Activated naive CD4-positive, alpha-beta T cell treated with anti-CD3 and anti-CD28 coated beads, Interleukin-2, amount 10 ng/mL, durations not matched to agents 7 days and 5 days (primary cell): Measurements from ENCODE around the gene AHDC1.
"Not testable (repeated sequence)": the region's sequence is repeated elsewhere in the genome, so short reads cannot be mapped to it uniquely, and the experiment has no call there.

Source experiments
- CTCF ChIA-PET: fragments of 350-600 bp; sonication (Branson Sonifier 250); formaldehyde crosslinking; loops from one replicate; lab custom pipeline; 2021; ENCODE audit warnings: antibody characterized with exemption; lab: Charles Lee
- DNase-seq: peaks from one replicate; pipeline ENCODE4 v3.0.0-alpha.2; 2020
- H3K27ac Mint-ChIP-seq: one replicate; pipeline ENCODE4 v1.8.0; 2021; ENCODE audit warnings: mild to moderate bottlenecking, moderate library complexity, mixed read lengths
- H3K27me3 Mint-ChIP-seq: one replicate; pipeline ENCODE4 v1.8.0; 2021; ENCODE audit warnings: mild to moderate bottlenecking, mixed read lengths
- H3K36me3 Mint-ChIP-seq: one replicate; pipeline ENCODE4 v1.8.0; 2021; ENCODE audit warnings: mixed read lengths
- H3K4me1 Mint-ChIP-seq: one replicate; pipeline ENCODE4 v1.8.0; 2021; ENCODE audit warnings: mixed read lengths
- H3K4me3 Mint-ChIP-seq: one replicate; pipeline ENCODE4 v1.8.0; 2021; ENCODE audit warnings: mild to moderate bottlenecking, moderate library complexity, mixed read lengths
- H3K9me3 Mint-ChIP-seq: one replicate; pipeline ENCODE4 v1.8.0; 2021; ENCODE audit warnings: mixed read lengths

AHDC1 gene

DNA sequence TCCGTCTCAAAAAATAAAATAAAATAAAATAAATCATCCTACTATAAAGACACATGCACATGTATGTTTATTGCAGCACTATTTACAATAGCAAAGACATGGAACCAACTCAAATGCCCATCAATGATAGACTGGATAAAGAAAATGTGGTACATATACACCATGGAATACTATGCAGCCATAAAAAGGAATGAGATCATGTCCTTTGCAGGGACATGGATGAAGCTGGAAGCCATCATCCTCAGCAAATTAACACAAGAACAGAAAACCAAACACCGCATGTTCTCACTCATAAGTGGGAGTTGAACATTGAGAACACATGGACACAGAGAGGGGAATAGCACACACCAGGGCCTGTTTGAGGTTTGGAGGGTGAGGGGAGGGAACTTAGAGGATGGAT, 102.8 kb downstream of the AHDC1 start:
- H3K4me3 Mint-ChIP-seq, H3K4me1 Mint-ChIP-seq, H3K36me3 Mint-ChIP-seq, CTCF ChIA-PET, H3K9me3 Mint-ChIP-seq, H3K27ac Mint-ChIP-seq, DNase-seq: not testable (repeated sequence)
- H3K27me3 Mint-ChIP-seq: peaks cover 21% of the 10 kb centered on the region

DNA sequence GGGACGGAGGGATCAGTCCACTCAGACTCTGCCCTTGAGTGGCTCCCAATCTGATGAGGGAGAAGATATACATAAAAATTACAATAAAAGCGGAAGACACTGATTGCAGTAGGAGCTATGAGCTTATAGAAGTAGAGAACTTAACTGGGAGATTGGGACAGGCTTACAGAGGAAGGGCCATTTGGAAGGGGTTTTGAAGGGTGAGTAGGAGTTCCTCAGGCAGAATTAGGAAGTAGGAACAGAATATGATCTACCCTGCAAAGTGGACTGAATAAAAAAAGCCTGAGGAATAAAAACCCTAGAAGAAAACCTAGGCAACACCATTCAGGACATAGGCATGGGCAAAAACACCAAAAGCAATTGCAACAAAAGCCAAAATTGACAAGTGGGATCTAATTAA, 104.8 kb downstream of the AHDC1 start:
- Mint-ChIP-seq H3K36me3 (no peaks in the 10 kb centered on the region), H3K27ac (no peak overlapping the region), H3K9me3 (no peaks in the 10 kb centered on the region), H3K27me3 (peaks cover 21% of the 10 kb centered on the region), H3K4me3 (no peak overlapping the region), H3K4me1 (peaks cover 2% of the 10 kb centered on the region)
- CTCF ChIA-PET: no interaction called here
- DNase-seq: no peak

DNA sequence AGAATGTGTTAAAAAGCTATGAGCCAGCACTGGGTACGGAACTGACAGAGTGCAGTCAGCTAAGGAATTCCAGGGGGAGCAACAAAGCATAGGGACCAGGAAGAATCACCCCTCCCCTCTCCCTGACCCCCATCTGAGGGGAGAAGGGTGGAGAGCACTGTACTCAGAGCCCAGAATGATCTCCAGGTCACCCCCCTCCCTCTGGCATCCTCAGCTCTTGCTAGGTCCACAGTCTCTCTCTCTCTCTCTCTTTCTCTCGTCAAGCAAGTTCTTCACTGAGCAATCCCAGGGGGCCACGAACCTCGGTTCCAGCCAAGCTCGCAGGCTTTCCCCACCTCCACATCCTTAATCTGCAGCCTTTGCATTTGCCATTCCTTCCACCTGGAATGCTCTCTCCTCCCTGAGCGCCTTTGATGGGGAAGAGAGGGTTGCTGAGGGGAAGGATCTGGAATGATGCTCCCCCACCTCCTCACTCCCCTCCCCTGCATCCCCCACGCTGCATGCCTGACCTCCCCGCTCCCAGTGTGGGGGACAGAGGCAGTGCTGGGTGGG, 107.3 kb downstream of the AHDC1 start:
- H3K27ac Mint-ChIP-seq: no peak overlapping the region
- CTCF ChIA-PET: no interaction called here
- no peaks in the 10 kb centered on the region for H3K9me3 Mint-ChIP-seq
- H3K27me3 Mint-ChIP-seq: peaks cover 13% of the 10 kb centered on the region
- peaks cover 24% of the 10 kb centered on the region for H3K4me1 Mint-ChIP-seq
- no peak for DNase-seq
- H3K4me3 Mint-ChIP-seq: no peak overlapping the region
- no peaks in the 10 kb centered on the region for H3K36me3 Mint-ChIP-seq

DNA sequence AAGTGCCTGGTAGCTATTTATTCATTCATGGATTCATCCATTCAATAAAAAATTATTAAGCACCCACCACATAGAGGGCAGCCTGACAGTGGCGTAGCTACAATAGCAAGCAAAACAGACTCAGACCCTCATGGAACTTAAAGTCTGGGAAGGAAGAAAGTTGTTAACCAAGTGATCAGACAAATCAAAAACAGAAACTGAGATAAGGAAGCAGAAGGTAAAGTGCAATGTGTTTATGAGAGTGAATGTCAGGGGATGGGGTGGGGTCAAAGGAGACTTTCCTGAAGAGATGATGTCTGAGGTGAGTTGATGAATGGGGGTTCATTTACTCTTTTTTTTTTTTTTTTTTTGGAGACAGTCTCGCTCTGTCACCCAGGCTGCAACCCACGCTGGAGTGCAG, 111.1 kb downstream of the AHDC1 start:
- Mint-ChIP-seq H3K9me3 (no peaks in the 10 kb centered on the region), H3K27me3 (peaks cover 11% of the 10 kb centered on the region), H3K27ac (peak overlapping the region; percentile 81), H3K4me1 (peaks cover 47% of the 10 kb centered on the region), H3K36me3 (peaks cover 10% of the 10 kb centered on the region), H3K4me3 (no peak overlapping the region)
- CTCF ChIA-PET: no interaction called here
- no peak for DNase-seq

DNA sequence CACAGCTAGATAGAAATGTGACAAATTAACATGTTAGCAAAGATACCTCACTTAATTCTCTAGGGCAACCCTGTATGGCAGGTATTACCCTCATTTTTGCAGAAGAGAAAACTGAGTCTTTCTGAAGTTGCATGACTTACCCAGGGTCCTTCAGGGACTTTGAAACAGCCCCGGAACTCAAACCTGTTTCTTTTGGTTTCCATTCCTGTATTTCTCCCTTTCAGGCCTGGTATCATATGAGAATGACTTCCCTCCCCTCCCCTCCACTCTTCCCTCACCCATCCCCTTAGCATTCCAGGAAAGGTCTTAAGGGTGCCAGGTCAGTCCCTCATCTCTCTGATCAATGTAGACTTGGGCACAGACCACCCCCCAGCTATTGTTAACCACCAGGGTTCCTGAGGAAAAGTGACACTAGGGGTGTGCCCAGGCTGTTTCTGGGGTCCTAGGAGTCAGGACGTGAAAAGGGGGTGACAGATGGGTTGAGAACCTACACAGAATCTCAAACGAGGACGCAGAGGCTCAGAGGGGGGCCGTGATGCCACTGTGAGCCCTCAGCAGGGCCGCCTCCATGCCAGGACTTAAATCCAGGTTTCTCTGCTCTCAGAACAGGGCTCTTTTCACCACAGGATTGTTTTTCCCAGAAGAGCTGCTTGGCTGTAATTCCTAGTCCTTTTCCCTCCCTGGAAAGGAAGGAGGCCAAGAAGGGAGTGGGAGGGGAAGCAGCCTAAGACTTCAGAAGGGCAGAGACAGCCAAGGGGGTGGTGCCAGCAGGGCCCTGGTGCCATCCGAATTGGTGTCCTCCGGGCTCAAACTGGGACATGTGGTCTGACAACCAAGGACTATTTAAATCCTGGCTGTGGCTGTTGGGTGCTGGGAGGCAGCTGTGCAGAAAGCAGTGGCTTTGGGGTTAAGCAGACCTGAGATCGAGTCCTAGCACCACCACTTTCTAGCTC, 111.9 kb downstream of the AHDC1 start:
- Mint-ChIP-seq H3K36me3 (peaks cover 10% of the 10 kb centered on the region), H3K27ac (peak overlapping the region; percentile 81), H3K4me3 (no peak overlapping the region), H3K27me3 (peaks cover 7% of the 10 kb centered on the region), H3K4me1 (peaks cover 47% of the 10 kb centered on the region), H3K9me3 (no peaks in the 10 kb centered on the region)
- DNase-seq: no peak
- CTCF ChIA-PET: interaction anchor here (0.8 kb wide), 1 partner anchor 495 kb away, joined by 3 read pairs; no protein-coding TSS in a partner anchor

DNA sequence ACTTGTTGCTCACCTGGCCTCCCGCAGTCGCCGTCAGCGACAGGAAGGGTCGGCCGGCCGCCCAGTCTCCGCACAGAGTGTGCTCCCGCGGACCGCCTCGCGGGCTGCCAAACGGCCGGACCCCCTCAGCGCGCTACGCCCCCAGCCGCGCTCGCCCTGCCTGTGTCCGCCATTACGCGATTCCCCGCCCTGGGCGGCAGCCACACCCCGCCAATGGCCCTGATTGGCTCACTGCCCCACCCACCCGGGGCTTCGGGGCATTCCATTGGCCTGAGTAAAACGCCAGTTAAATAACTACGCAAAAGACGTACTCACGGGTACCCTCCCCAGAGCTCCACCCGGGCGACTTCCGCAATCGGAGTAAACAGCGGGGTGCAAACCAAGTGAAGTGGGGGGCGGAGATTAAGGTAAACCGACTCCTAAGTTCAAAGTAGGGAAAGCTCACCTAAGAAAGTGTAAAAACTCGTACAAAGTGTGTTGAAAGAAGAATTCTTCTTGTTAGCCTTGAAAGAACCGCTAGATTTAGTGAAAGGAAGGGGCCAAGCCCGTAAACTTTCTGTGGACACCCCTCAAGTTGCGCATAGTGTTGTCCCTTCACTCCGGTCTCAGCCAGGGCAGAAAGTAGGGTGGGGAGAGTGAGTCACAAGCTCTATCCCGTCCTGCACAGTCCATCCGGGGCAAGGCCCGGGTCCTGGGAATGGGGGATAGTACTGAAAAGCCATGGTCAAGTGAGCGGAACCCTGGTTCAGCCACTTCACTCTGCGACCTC, 113.8 kb downstream of the AHDC1 start, which contains the start of gene WASF2:
Gene WASF2, minus strand, starts transcription at position 195 of the 769 bp plus-strand sequence. CDS start 61,277 bp downstream, outside the sequence.
- peak within 1 kb of the TSS; percentile 98 for H3K27ac Mint-ChIP-seq
- H3K27me3 Mint-ChIP-seq: no peaks in the 10 kb centered on the region
- peaks cover 50% of the 10 kb centered on the region for H3K4me1 Mint-ChIP-seq
- no peaks in the 10 kb centered on the region for H3K9me3 Mint-ChIP-seq
- peak; percentile 98 for DNase-seq
- H3K36me3 Mint-ChIP-seq: peaks cover 10% of the 10 kb centered on the region
- CTCF ChIA-PET: interaction anchor here (1.3 to 1.9 kb wide), 3 partner anchors 18 to 66 kb away, joined by 3 to 7 read pairs (median 3); no protein-coding TSS in a partner anchor
- peak within 1 kb of the TSS; percentile 98 for H3K4me3 Mint-ChIP-seq

DNA sequence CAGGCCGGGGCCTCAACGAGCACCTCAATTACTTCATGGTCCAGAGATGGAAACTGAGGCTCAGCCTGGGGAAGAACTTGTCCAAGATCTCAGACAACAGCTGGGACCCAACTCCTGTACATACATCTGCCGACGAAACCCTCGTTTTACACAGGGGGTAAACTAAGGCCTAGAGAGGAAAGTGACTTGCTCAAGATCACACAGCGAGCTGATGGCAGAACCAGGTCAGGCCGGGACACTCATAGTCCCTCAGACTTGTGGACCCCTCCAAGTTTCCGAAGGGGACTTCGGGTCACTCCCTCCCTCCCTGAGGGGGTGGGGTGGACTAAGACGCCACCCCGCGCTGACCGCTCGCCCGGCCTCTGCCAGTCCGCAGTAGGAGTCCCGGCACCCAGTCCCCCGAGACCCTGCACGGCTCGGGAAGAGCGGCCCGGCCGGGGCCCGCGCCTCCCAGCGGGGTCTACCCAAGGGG, 114.4 kb downstream of the AHDC1 start:
- Mint-ChIP-seq H3K36me3 (peaks cover 14% of the 10 kb centered on the region), H3K9me3 (no peaks in the 10 kb centered on the region), H3K4me3 (peak overlapping the region; percentile 98), H3K4me1 (peaks cover 50% of the 10 kb centered on the region), H3K27ac (peak overlapping the region; percentile 92), H3K27me3 (no peaks in the 10 kb centered on the region)
- no peak for DNase-seq
- CTCF ChIA-PET: interaction anchor here (1.3 to 1.9 kb wide), 3 partner anchors 17 to 67 kb away, joined by 3 to 7 read pairs (median 3); no protein-coding TSS in a partner anchor

DNA sequence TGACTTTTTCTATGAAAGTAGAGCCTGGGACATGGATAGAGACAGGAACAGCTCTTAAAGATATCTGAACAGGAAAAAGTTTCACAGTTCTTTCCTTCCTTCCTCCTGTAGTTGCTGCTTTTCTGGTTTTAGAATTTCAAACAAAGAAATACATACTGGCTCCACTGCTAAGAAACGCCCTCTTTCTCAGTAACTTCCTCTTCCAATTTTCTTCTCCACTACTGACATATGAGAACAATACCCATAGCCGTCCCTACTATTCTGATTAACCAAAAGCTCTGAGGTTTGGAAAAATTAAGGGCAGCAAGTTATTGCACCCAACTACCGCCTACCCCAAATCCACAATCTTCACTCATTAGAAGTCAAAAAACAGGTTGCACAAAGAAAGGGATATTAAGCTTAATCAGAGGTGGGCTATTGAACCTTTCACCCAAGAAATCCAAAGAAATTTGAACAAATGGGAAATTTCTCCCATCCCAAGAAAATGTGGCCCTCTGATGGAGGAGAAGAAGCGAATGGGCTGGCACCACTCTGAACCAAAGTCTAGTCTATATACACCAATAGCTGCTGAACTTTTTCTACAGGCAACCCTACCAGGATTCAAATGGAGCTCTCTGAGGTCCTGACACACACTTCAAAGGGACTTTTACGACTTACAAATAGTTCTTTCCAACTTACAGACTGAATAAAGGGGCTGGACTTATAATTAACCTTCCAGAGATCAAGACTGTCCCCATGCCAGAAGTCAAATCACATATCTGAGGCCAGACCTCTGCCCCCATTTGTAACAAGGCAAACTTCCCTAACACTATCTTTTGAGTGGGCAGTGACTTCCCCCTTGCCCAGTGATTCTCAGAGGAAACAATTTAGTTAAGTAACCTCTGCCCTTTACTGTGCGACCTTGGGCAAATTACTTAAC, 115.7 kb downstream of the AHDC1 start:
- Mint-ChIP-seq H3K4me1 (peaks cover 50% of the 10 kb centered on the region), H3K27me3 (no peaks in the 10 kb centered on the region), H3K36me3 (peaks cover 20% of the 10 kb centered on the region), H3K27ac (peak overlapping the region; percentile 92), H3K4me3 (peak overlapping the region; percentile 98), H3K9me3 (no peaks in the 10 kb centered on the region)
- CTCF ChIA-PET: interaction anchor here (0.6 to 1.4 kb wide), 5 partner anchors 33 to 883 kb away, joined by 3 read pairs; no protein-coding TSS in a partner anchor
- peak; percentile 25 for DNase-seq

DNA sequence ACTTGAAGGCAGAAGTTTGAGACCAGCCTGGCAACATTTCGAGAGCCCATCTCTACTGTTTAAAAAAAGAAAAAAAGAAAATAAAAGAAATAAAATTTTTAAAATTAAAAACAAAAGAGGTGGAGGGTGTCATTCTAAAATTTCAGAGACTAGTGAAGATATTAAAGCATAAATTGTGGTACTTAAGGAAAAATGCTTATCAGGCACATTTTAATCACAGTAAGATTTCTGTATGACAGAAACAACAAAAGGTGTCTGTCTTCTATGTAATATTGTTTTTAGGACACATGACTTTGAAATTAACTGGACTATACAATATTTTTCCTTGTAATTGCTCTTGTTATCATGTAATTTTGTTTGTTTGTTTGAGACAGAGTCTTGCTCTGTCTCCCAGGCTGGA, 118.6 kb downstream of the AHDC1 start:
- Mint-ChIP-seq H3K27ac (no peak overlapping the region), H3K9me3 (no peaks in the 10 kb centered on the region), H3K27me3 (no peaks in the 10 kb centered on the region), H3K4me1 (peaks cover 38% of the 10 kb centered on the region), H3K36me3 (peaks cover 24% of the 10 kb centered on the region), H3K4me3 (no peak overlapping the region)
- CTCF ChIA-PET: no interaction called here
- DNase-seq: no peak
